ENCODE measurements around the gene DDX47.
A peak's percentile ranks its signal among the peaks of the same experiment; 100 is the strongest.
"Not testable (repeated sequence)": the region's sequence is repeated elsewhere in the genome, so short reads cannot be mapped to it uniquely, and the experiment has no call there.

The DDX47 gene

DNA sequence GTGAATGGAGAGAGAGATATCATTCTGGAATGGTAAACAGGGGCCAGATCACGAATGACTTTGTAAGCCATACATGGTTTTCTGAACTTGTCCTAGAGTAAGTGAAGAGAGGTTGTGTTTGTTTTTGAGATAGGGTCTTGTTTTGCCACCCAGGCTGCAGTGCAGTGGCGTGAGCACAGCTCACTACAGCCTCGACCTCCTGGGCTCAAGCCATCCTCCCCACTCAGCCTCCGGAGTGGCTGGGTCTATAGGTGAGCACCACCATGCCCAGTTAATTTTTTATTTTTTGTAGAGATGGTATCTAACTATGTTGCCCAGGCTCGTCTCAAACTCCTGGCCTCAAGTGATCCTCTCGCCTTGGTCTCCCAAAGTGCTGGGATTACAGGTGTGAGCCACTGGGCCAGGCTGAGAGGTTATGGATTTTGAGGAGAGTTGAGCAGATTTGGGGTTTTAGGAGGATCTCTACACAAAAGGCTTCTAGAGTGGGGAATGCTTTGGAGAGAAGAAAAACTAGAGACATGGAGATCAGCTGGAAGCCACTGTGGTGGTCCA is 58.5 kb downstream of the DDX47 start:
- in situ Hi-C loops (cut with MboI; ENCODE audit: low pct_unique_long_range_greater_than_20kb, low sequenced_read_pairs, unreplicated experiment): no loop called here
- no peak for DNase-seq (ENCODE audit: low spot score)
- TF ChIP-seq, protein P1, sequence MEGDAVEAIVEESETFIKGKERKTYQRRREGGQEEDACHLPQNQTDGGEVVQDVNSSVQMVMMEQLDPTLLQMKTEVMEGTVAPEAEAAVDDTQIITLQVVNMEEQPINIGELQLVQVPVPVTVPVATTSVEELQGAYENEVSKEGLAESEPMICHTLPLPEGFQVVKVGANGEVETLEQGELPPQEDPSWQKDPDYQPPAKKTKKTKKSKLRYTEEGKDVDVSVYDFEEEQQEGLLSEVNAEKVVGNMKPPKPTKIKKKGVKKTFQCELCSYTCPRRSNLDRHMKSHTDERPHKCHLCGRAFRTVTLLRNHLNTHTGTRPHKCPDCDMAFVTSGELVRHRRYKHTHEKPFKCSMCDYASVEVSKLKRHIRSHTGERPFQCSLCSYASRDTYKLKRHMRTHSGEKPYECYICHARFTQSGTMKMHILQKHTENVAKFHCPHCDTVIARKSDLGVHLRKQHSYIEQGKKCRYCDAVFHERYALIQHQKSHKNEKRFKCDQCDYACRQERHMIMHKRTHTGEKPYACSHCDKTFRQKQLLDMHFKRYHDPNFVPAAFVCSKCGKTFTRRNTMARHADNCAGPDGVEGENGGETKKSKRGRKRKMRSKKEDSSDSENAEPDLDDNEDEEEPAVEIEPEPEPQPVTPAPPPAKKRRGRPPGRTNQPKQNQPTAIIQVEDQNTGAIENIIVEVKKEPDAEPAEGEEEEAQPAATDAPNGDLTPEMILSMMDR (IDR thresholded peaks at IDR 0.05; ENCODE audit: extremely low read depth, insufficient read depth, missing control alignments): no peak

DNA sequence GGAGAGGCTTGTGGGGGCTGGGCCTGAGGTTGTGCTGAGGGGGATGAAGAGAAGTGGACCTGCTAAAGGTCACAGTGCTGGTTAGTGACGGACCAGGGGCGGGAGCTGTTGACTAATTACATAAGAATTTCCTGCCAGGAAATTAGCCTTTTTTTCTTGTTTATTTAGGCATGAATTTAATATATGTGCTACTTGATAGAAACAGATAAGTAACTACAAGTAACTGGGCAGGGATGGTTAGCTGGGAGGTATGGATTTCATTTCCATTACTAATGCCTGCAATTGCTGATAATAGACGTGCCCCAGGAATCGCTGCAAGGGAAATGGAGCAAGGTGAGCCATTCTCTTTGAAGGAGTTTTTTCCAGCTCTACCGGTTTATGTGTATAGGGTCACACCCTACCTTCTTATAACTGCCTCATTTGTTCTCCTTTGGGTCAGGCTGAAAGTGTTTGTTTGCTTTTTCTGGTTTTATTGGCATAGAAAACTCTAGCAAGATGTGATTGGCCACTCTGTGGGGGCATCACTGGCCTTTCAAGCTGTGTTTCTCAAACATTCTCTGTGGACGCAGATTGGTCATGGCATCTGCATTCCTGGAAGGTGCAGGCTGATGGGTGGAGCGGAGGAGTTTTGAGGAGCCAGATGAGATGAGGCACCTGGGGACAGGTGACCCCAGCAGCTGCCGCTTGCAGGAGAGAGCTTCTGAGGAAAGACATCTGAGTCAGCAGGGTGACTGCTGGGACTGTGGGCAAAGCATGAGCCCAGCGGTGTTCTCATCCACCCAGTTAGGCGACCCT is 59.2 kb downstream of the DDX47 start:
- no peak for DNase-seq (ENCODE audit: low spot score)
- in situ Hi-C loops (cut with MboI; ENCODE audit: low pct_unique_long_range_greater_than_20kb, low sequenced_read_pairs, unreplicated experiment): no loop called here
- TF ChIP-seq, protein P1 (IDR thresholded peaks at IDR 0.05; ENCODE audit: extremely low read depth, insufficient read depth, missing control alignments): no peak

DNA sequence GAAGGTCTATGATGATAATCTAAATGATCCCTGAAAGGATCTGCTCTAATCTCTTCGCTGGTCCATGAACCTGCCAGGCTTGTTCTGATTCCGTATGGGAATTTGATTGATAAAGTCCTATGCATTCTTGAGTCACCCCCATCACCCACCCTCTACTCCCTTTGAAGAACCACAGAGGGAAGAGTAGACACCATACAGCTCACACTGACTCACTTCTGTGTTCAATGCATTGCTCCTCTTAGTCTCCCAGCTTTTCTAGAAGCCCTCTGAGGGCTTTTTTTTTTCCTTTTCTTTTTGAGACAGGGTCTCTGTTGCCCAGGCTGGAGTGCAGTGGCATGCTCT is 59.8 kb downstream of the DDX47 start:
- in situ Hi-C loops (cut with MboI; ENCODE audit: low pct_unique_long_range_greater_than_20kb, low sequenced_read_pairs, unreplicated experiment): no loop called here
- TF ChIP-seq, protein P1 (IDR thresholded peaks at IDR 0.05; ENCODE audit: extremely low read depth, insufficient read depth, missing control alignments): no peak
- no peak for DNase-seq (ENCODE audit: low spot score)

DNA sequence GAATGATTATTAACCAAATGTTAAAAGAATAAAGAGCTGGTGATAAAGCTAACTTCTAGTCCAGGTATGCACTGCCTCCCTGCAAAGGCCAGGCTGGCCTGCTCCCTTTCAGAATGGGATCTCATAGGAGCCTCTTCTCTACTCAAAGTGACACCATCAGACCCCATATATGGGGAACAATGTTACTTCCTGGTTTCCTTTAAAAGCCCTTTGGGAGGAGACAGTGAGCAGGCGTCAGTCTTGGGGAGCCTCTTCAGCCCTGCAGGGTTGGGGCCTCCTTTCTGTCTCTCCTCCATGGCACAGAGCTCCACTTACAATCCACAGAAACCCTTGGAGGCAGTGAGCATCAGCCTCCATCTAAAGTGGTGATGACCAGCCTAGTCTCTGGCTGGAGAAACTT is 60.9 kb downstream of the DDX47 start:
- in situ Hi-C loops (cut with MboI; ENCODE audit: low pct_unique_long_range_greater_than_20kb, low sequenced_read_pairs, unreplicated experiment): no loop called here
- DNase-seq (ENCODE audit: low spot score): peak; percentile 23
- TF ChIP-seq, protein P1 (IDR thresholded peaks at IDR 0.05; ENCODE audit: extremely low read depth, insufficient read depth, missing control alignments): no peak

DNA sequence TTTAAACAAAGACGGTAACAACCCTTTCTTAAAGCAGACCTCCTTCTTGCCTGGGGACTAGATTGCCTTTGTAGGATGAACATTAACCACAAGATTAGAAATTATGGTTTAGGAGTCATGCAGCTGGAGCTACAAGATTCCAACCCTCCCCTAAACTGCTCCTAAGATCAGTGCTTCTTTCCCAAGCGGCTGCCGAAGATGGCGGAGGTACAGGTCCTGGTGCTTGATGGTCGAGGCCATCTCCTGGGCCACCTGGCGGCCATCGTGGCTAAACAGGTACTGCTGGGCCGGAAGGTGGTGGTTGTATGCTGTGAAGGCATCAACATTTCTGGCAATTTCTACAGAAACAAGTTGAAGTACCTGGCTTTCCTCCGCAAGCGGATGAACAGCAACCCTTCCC is 62.2 kb downstream of the DDX47 start:
- in situ Hi-C loops (cut with MboI; ENCODE audit: low pct_unique_long_range_greater_than_20kb, low sequenced_read_pairs, unreplicated experiment): not testable (repeated sequence)

DNA sequence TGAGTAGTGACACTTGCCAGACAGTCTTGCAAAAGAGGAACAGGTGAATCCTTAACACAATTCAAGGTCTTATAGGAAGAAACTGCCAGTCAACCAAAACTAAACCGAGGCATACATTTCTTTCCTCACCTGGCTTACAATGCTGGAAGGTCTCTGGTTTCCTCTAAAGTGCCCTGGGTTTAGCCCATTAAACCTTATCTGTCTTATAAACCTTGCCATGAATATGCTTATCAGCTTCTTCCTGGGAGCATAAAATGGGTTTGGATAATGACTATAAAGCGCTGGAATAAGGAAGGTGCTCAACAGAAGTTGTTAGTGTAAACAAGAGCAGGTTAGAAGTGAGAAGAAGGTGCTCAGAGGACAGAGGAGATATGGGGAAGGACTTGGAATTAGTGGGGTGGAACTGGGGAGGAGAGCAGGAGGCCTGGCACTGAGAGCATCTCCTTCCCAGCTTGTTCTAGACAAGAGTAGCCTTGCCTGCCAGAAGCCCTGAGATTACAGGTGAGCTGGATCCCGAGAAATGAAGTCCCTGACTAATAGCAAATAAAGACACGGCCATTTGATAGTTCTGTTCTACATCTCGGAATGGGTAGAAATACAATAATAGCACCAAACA is 64.1 kb downstream of the DDX47 start:
- in situ Hi-C loops (cut with MboI; ENCODE audit: low pct_unique_long_range_greater_than_20kb, low sequenced_read_pairs, unreplicated experiment): no loop called here
- DNase-seq (ENCODE audit: low spot score): no peak
- TF ChIP-seq, protein P1 (IDR thresholded peaks at IDR 0.05; ENCODE audit: extremely low read depth, insufficient read depth, missing control alignments): no peak

More for the DNA sequence above, 62.2 kb downstream of the DDX47 start:
- DNase-seq (ENCODE audit: low spot score): not testable (repeated sequence)

All from GM13977 (cell line).